ENCODE data around the gene TYMP.

TYMP gene

DNA sequence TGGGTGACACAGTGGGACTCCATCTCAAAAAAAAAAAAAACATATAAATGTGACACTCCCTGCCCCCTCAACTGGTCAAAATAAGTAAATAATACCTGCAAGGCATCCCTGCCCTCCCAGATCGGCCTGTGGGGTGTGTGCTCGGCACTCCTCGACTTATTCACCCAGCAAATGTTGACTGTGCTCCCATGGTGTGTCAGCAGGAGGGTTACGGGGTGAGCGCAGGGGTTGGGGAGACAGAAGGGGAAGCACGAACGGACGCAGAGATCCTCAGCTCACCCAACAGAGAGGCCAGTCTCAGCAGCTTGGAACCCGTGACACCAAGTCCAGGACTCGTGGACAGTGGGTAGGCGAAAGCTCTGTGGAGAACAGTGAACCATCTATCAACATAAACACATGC, 50.1 kb downstream of the TYMP start:
- TF ChIP-seq, protein P1, sequence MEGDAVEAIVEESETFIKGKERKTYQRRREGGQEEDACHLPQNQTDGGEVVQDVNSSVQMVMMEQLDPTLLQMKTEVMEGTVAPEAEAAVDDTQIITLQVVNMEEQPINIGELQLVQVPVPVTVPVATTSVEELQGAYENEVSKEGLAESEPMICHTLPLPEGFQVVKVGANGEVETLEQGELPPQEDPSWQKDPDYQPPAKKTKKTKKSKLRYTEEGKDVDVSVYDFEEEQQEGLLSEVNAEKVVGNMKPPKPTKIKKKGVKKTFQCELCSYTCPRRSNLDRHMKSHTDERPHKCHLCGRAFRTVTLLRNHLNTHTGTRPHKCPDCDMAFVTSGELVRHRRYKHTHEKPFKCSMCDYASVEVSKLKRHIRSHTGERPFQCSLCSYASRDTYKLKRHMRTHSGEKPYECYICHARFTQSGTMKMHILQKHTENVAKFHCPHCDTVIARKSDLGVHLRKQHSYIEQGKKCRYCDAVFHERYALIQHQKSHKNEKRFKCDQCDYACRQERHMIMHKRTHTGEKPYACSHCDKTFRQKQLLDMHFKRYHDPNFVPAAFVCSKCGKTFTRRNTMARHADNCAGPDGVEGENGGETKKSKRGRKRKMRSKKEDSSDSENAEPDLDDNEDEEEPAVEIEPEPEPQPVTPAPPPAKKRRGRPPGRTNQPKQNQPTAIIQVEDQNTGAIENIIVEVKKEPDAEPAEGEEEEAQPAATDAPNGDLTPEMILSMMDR (IDR thresholded peaks at IDR 0.05; ENCODE audit: low read depth, low read length), result no peak
- no peak overlapping the region for H3K4me3 ChIP-seq (ENCODE audit: low read depth, low read length)
- no peak for DNase-seq (ENCODE audit: low read depth, low spot score)
- in situ Hi-C loops (cut with HindIII; ENCODE audit: low sequenced_read_pairs), result no loop called here

DNA sequence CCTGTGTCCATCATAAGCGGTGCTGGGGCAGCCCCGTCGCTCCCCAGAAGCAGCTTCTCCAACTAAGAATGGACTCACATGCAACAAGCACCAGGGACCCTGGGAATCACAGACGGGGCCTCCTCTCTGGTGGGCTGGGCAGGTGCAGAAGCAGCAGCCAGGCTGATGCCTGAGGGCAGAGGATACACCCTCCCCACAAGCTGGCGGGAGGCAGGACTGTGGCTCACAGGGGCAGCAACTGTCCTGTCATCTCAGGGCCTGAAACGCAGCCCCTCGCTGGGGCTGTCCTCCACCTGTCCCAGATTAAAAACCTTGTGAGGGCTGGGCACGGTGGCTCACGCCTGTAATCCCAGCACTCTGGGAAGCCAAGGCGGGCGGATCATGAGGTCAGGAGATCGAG, 51.9 kb downstream of the TYMP start:
- H3K4me3 ChIP-seq (ENCODE audit: low read depth, low read length), result no peak overlapping the region
- TF ChIP-seq, protein P1 (IDR thresholded peaks at IDR 0.05; ENCODE audit: low read depth, low read length), result no peak
- no peak for DNase-seq (ENCODE audit: low read depth, low spot score)
- in situ Hi-C loops (cut with HindIII; ENCODE audit: low sequenced_read_pairs), result no loop called here

DNA sequence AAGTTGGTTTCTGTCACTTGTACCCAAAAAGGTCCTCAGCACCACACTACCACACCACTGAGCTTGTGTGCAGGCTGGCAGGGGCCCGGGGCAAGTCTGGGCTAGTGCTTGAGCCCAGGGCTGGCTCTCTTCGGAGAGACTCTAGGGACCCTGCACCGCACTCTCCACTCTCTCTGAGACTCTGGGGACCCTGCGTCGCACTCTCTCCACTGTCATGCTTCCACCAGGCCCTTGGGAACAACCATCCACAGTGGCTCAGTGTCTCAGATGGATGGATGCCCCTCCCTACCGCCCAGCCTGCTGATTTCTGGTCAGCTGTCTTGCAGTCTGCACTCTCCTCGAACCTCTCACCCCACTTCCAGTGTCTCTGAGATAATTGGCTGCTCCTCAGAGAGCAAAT, 52.9 kb downstream of the TYMP start:
- DNase-seq (ENCODE audit: low read depth, low spot score), result no peak
- H3K4me3 ChIP-seq (ENCODE audit: low read depth, low read length), result no peak overlapping the region
- in situ Hi-C loops (cut with HindIII; ENCODE audit: low sequenced_read_pairs), result no loop called here
- TF ChIP-seq, protein P1 (IDR thresholded peaks at IDR 0.05; ENCODE audit: low read depth, low read length), result no peak

All from astrocyte of the spinal cord (primary cell).